Regular cardiac myocyte (primary cell): ENCODE results near the gene AIFM2. TPM values are rescaled to one million over a fixed set of nuclear protein-coding genes. Genes with fewer than 3 reads are reported as not detected.

ENCODE experiments used
- total RNA-seq: library from RNA; depleted of rRNA; stranded (reverse); fragments of >200 nt; gene quantifications from 2 replicates; pipeline ENCODE4 v1.2.3, GENCODE V29; 2014

The AIFM2 gene
- 6.8 and 7.9 TPM in 2 replicates for total RNA-seq

GRCh38 chr10:70132098-70133029, at the start of gene AIFM2:
TSS of gene AIFM2 (minus strand) at chr10:70132825. CDS start at chr10:70124084, 8,741 bp downstream.

DNA sequence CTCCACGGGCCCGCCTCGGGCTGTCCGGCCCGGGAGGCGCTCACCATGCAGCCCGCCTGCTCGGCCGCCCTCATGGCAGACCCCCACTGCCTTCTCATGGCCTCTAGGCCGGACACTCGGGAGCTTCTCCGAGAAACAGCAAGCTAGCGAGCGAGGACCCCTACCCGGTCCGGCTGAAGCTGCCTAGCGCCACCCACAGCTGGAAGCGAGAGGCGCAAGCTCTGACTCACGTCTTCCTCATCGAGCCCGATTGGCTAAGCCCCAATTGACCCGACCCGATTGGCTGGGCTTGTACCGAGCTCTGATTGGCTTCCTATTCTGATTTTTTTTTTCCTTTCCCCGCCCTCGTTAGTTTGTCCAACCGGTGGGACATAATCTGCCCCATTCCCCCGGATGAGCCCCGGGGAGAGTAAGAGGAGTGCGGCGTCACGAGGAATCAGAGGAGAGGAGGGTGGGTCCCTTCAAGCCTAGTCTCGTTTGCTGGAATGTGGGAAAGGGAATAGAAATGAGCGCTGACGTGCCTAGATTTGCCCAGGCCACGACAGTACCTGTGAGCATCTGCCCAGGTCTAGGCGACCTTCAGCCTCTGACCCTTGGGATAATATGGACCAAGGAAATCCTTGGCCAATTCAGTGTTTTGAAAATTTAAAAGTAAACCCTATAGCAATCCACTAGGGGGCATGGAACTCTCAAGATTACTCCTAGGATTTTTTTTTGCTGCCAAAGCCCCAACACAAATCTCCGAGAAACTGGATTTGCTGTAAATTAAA, 14.0 kb upstream of the AIFM2 start, which contains the start of gene TYSND1:
Gene TYSND1 (minus strand): TSS at position 212 of the 770 bp plus-strand sequence. CDS start 114 bp downstream, at position 98.

Other genes starting within 250 kb of the AIFM2 start
- 2.9 and 7.9 TPM in 2 replicates for gene MACROH2A2, start 80.0 kb downstream of the AIFM2 start, total RNA-seq
- gene TYSND1, start 13.9 kb upstream of the AIFM2 start, total RNA-seq: 7.9 and 11.3 TPM in 2 replicates
- 279 and 328 TPM in 2 replicates for gene SAR1A, start 37.7 kb upstream of the AIFM2 start, total RNA-seq
- gene PPA1, start 100.6 kb upstream of the AIFM2 start, total RNA-seq: 193 and 244 TPM in 2 replicates
- under 0.01 TPM in 1 of 2 replicates, not detected in the other for gene NPFFR1, start 151.2 kb upstream of the AIFM2 start, total RNA-seq
- gene LRRC20, start 249.8 kb upstream of the AIFM2 start, total RNA-seq: 6.5 and 8.5 TPM in 2 replicates